Esophagus (tissue), 2 donors: ENCODE measurements around the gene IRF7. TPM values are rescaled to one million over a fixed set of nuclear protein-coding genes. Genes with fewer than 3 reads are reported as not detected.

Experiments
- H3K27ac ChIP-seq, 2 donors: one replicate each; pipeline ENCODE4 v1.5.1; 2013; ENCODE audit warnings: low read depth in 2 of 2, mild to moderate bottlenecking in 2 of 2, inconsistent platforms in 1 of 2, low read length in 1 of 2, moderate library complexity in 1 of 2
- H3K27me3 ChIP-seq, 2 donors: one replicate each; pipeline ENCODE4 v1.6.1; 2013; ENCODE audit warnings: low read length in 2 of 2, control low read depth in 1 of 2, mild to moderate bottlenecking in 1 of 2; ENCODE audit not compliant: insufficient read depth in 2 of 2, control insufficient read depth in 1 of 2
- H3K36me3 ChIP-seq, 2 donors: one replicate each; pipeline ENCODE4 v1.6.1; 2013; ENCODE audit warnings: low read length in 1 of 2; ENCODE audit not compliant: control insufficient read depth in 2 of 2, insufficient read depth in 2 of 2
- H3K4me1 ChIP-seq, 2 donors: one replicate each; pipeline ENCODE4 v1.6.1; 2013; ENCODE audit warnings: low read length in 1 of 2; ENCODE audit not compliant: control insufficient read depth in 2 of 2, insufficient read depth in 2 of 2
- H3K4me3 ChIP-seq, 2 donors: one replicate each; pipeline ENCODE4 v1.5.1; 2013; ENCODE audit warnings: low read length in 2 of 2, mild to moderate bottlenecking in 2 of 2, low read depth in 1 of 2, moderate library complexity in 1 of 2
- H3K9me3 ChIP-seq, 2 donors: one replicate each; pipeline ENCODE4 v1.6.1; 2013; ENCODE audit warnings: mild to moderate bottlenecking in 2 of 2, low read depth in 1 of 2, low read length in 1 of 2, moderate library complexity in 1 of 2; ENCODE audit not compliant: control insufficient read depth in 2 of 2, insufficient read depth in 1 of 2
- WGBS, 2 donors: extraction: QIAGEN DNeasy Blood & Tissue Kit; methylation state at CpG; one replicate each; pipeline ENCODE4 v1.1.7; 2013; 5-methylcytosine and 5-hydroxymethylcytosine counted together
- polyA plus RNA-seq, 2 donors: library from polyadenylated mRNA; stranded (reverse); fragments of 200-250 nt; gene quantifications; one replicate each; pipeline ENCODE4 v1.2.3, GENCODE V29; 2013
- donor health status: healthy with polysubstance abuse.
- donor health status: Bipolar disorder and iron deficiency.

Gene IRF7
- polyA plus RNA-seq, 2 donors: 17.0 to 30.1 TPM

DNA sequence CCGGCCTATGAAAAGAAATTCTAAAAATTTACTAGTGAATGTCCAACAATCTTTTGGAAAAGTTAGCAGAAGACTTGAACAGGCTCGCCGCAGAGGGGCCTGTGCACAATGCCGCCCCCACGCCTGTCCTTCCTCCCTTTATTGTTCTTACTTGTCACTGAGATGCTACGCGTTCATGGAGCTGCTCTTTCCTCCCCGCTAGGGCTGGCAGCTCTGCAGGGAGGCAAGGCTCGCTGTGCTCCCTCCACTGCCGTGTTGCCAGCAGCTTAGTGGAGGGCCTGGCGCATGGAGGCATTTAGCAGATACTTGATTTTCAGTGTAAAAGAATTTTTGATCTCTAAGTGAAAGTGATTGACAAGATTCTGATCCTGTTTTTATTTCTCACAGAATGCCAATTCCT is 24.8 kb downstream of the IRF7 start:
- no peaks in the 10 kb centered on the region for H3K9me3 ChIP-seq
- H3K4me1 ChIP-seq: no peaks in the 10 kb centered on the region
- WGBS, 2 donors: 83 to 88% methylated on average over 11 of the region's 11 CpGs
- H3K27me3 ChIP-seq: no peaks in the 10 kb centered on the region
- no peak overlapping the region for H3K27ac ChIP-seq
- peaks cover 27 to 65% of the 10 kb centered on the region in 2 donors for H3K36me3 ChIP-seq
- no peak overlapping the region for H3K4me3 ChIP-seq

DNA sequence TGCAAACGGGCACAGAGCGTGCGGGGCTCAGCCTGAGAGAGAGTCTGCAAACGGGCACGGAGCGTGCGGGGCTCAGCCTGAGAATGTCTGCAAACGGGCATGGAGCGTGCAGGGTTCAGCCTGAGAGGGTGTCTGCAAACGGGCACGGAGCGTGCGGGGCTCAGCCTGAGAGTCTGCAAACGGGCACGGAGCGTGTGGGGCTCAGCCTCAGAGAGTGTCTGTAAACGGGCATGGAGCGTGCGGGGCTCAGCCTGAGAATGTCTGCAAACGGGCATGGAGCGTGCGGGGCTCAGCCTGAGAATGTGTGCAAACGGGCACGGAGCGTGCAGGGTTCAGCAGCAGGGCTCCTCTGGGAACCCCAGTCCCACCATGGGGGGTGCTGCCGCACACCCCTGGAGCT is 26.0 kb downstream of the IRF7 start:
- Histone ChIP-seq H3K4me1 (no peaks in the 10 kb centered on the region), H3K27ac (no peak overlapping the region), H3K27me3 (no peaks in the 10 kb centered on the region), H3K9me3 (no peaks in the 10 kb centered on the region), H3K36me3 (peaks cover 27 to 59% of the 10 kb centered on the region in 2 donors), H3K4me3 (no peak overlapping the region)
- WGBS, 2 donors: 95 to 96% methylated on average over 26 of the region's 26 CpGs

DNA sequence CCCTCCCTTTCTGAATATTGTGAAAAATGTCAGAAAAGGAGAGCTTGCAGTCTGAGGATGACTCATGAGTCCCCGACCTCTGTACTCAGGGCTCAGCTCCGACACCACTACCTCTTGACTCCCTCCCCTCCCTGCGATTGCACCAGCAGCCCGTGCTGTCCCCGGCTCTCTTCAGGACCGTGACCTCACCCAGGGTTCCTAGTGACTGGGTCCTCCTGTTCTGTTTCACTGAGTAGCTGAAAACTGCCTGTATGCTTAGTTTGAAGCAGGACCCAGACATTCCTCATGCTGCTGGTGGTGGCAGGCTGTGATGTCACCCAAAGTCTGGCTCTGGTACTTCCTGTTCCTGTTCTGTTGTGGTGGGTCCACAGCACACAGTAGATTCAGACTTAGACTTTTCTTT is 27.8 kb downstream of the IRF7 start:
- peaks cover 19 to 54% of the 10 kb centered on the region in 2 donors for H3K36me3 ChIP-seq
- peaks cover 0 to 2% of the 10 kb centered on the region in 2 donors for H3K4me1 ChIP-seq
- WGBS, 2 donors: 60 to 70% methylated on average over 6 of the region's 6 CpGs
- no peak overlapping the region for H3K4me3 ChIP-seq
- H3K27me3 ChIP-seq: no peaks in the 10 kb centered on the region
- no peaks in the 10 kb centered on the region for H3K9me3 ChIP-seq
- peak overlapping the region; percentile 27 to 61 for H3K27ac ChIP-seq

DNA sequence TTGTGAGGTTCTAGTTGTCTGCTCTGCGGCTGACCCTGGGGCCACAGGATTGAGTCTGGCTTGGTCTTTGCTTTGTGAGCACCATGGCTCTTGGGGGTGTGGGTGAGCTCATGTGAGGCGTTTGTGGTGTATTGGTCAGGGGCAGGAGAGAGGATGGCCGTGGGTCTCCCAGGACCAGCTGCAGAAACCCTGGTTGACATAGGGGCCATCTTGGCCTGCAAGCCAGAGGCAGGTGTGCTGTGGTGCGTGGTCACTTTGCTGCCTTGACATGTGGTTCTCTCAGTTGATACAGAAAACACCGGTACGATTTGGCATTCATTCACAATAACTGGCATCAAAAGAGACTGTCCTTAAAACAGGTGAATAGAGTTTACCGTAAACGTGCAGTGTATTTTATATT is 28.2 kb downstream of the IRF7 start:
- Histone ChIP-seq H3K36me3 (peaks cover 14 to 49% of the 10 kb centered on the region in 2 donors), H3K9me3 (no peaks in the 10 kb centered on the region), H3K27me3 (no peaks in the 10 kb centered on the region), H3K4me1 (peaks cover 0 to 2% of the 10 kb centered on the region in 2 donors), H3K27ac (peak overlapping the region; percentile 3 to 33), H3K4me3 (no peak overlapping the region)
- 77 to 83% methylated on average over 8 of the region's 8 CpGs for WGBS, 2 donors

DNA sequence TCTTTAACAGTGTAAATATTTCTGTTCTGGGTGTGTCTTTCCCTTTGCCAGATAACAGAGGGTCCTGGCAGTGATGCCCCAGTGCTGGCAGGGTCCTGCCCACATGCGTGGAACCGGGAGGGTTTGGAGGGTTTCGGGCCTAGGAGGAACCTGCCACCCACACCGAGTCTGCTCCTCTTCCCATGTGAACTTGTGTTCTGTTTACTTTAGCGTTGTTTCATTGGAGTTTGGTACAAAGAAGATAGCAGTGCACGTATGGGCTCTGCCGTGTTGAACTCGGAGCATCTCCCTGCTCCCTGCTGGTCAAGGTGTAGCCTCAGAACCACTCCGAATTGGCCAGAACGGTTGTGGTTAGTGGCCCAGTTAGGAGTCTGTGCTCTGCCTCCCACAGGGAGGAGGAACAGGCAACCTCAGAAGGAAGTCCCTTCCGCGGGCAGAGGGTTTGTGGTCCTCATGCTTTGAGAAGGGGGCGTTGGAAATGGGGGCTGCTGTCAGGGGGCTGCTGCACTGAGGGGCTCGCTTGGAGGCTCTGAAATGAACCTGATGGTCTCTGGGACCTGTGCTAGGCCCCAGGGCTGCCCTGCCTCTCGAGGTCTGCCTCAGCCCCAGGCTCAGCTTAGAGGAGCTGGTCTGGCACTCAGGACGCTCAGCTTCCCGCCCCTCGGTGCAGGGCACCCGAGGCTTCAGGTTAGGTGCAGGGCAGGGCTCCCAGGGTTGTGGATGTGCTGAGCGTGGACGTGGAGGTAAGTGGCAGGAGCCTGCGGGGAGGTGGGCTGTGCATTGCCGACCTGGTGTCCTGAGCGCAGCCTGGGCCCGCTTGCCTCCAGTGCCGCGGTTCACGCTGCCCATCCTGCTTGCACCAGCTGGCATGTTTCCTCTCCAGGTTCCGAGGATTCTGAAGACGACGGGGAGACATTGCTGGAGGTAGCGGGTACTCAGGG is 29.1 kb downstream of the IRF7 start:
- Histone ChIP-seq H3K27ac (peak overlapping the region in 1 of 2 donors; percentile 33), H3K4me3 (no peak overlapping the region), H3K4me1 (peaks cover 0 to 2% of the 10 kb centered on the region in 2 donors), H3K9me3 (no peaks in the 10 kb centered on the region), H3K27me3 (no peaks in the 10 kb centered on the region), H3K36me3 (peaks cover 14 to 48% of the 10 kb centered on the region in 2 donors)
- 86 to 88% methylated on average over 32 of the region's 32 CpGs for WGBS, 2 donors

DNA sequence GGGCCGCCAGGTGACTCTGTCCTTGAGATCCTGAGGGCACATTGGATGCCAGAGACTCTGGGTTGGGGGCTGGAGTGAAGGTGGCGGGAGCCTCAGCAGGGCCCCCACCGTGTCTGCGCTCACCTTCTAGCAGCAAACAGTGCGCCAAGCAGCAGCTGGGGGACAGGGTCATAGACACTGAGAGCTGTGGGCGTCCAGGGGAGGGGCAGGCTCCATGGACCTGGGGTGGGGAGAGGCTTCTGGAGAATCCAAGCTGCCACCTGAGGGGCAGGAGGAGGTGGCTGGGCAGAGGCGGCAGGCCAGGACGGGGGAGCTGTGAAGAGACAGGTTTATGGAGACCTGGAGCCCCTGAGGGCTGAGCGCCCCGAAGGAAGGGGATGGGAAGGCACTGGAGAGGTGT is 31.5 kb downstream of the IRF7 start:
- 97% methylated on average over 10 of the region's 10 CpGs for WGBS, 2 donors
- Histone ChIP-seq H3K36me3 (peaks cover 14 to 37% of the 10 kb centered on the region in 2 donors), H3K9me3 (no peaks in the 10 kb centered on the region), H3K4me1 (peaks cover 2 to 10% of the 10 kb centered on the region in 2 donors), H3K4me3 (no peak overlapping the region), H3K27ac (no peak overlapping the region), H3K27me3 (no peaks in the 10 kb centered on the region)

DNA sequence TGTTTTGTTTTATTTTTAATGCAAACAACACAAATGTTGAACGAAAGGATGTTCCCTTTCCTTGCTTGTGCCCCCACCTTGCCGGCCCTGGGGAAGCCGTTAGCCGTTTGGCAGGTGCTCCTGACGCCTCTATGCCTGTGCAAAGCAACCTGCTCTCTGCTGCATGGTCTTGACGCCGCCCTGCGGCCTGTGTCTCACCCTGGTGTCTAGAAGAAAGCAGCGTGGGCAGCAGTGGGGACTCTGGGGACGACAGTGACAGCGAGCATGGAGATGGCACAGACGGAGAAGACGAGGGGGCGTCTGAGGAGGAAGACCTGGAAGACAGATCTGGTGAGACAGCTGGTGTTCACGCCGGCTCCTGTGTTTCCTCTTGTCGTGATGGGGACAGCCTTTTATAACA is 34.0 kb downstream of the IRF7 start:
- H3K4me3 ChIP-seq: no peak overlapping the region
- no peaks in the 10 kb centered on the region for H3K27me3 ChIP-seq
- 82 to 84% methylated on average over 17 of the region's 17 CpGs for WGBS, 2 donors
- H3K27ac ChIP-seq: no peak overlapping the region
- H3K36me3 ChIP-seq: peaks cover 4 to 25% of the 10 kb centered on the region in 2 donors
- H3K4me1 ChIP-seq: peaks cover 12 to 25% of the 10 kb centered on the region in 2 donors
- H3K9me3 ChIP-seq: no peaks in the 10 kb centered on the region

DNA sequence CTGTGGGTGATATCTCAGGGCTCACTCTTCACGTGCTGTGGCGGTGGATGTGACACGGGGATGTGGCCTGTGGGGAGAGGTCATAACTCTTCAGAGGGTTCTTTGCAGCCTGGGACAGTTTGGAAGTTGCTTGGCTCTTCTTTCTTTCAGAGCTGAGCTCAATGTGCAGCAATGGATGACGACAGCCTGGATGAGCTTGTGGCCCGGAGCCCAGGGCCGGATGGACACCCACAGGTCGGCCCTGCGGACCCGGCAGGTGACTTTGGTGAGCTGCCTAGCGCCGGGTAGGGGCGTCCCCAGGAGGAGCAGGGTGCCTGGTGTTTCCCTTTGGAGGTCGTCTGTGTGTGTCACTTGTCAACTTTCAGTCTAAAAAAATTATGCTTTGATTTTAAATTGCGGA is 34.4 kb downstream of the IRF7 start:
- no peak overlapping the region for H3K4me3 ChIP-seq
- no peak overlapping the region for H3K27ac ChIP-seq
- H3K4me1 ChIP-seq: peaks cover 12 to 25% of the 10 kb centered on the region in 2 donors
- no peaks in the 10 kb centered on the region for H3K9me3 ChIP-seq
- H3K36me3 ChIP-seq: peaks cover 4 to 21% of the 10 kb centered on the region in 2 donors
- no peaks in the 10 kb centered on the region for H3K27me3 ChIP-seq
- WGBS, 2 donors: 80 to 83% methylated on average over 14 of the region's 14 CpGs

DNA sequence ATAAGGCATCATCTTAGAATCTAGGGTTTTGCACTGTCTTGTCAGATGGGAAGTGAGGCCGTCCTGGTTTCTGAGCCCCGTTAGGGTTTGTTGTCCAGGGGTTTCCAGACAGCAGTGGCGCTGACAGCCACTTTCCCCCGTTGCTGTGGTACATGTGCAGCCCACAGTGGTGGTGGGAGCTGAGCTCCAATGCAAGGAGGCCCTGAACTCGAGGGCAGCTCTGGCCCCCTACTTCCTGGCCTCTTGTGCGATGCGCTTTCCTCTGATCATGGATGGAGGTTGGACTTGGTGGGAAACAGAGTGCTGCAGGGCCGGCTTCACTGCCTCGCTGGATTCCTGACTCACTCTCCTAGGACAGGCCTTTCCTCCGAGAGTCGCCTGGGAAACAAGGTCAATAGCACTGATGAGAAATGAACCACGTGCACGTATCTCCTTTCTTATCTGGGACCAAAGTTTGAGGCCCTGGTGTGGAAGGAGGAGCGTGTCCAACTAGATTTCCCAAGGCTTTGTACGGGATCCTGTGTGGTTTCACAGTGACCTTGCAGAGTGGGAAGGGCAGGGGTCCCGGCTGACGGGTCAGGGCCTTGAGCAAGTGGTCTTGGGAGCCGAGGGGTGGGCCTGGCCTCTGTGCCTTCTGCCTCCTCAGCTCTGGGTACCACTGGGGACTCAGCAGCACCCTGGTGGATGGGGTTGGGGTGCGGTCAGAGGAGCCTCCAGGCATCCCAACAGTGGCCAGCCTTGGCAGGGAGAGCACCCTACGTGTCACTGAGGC is 35.7 kb downstream of the IRF7 start:
- H3K4me1 ChIP-seq: peaks cover 12 to 25% of the 10 kb centered on the region in 2 donors
- H3K27me3 ChIP-seq: no peaks in the 10 kb centered on the region
- H3K9me3 ChIP-seq: no peaks in the 10 kb centered on the region
- no peak overlapping the region for H3K27ac ChIP-seq
- WGBS, 2 donors: 64 to 77% methylated on average over 20 of the region's 20 CpGs
- H3K4me3 ChIP-seq: no peak overlapping the region
- H3K36me3 ChIP-seq: peaks cover 4 to 18% of the 10 kb centered on the region in 2 donors
